ENCODE data around the gene RND2.
A peak's percentile ranks its signal among the peaks of the same experiment; 100 is the strongest.

The RND2 gene

GRCh38 chr17:43020789-43021740, 4.0 kb upstream of the RND2 start:
- H3K36me3 ChIP-seq (ENCODE audit: control insufficient read depth, insufficient read depth, low read length) = peaks cover 22% of the 10 kb centered on the region
- H3K27me3 ChIP-seq (ENCODE audit: control insufficient read depth, insufficient read depth, low read length) = no peaks in the 10 kb centered on the region
- H3K4me1 ChIP-seq (ENCODE audit: control insufficient read depth, insufficient read depth, low read length) = peaks cover 8% of the 10 kb centered on the region
- peak overlapping the region; percentile 90 for H3K9ac ChIP-seq (ENCODE audit: low read depth, low read length)
- H3K9me3 ChIP-seq (ENCODE audit: control insufficient read depth, insufficient read depth, low read length) = no peaks in the 10 kb centered on the region
- H3K4me3 ChIP-seq (ENCODE audit: low read depth, low read length) = peak overlapping the region; percentile 96

- Histone ChIP-seq H3K27me3 (ENCODE audit: control insufficient read depth, insufficient read depth, low read length) (no peaks in the 10 kb centered on the region), H3K9ac (ENCODE audit: low read depth, low read length) (peak within 1 kb of the TSS; percentile 90), H3K9me3 (ENCODE audit: control insufficient read depth, insufficient read depth, low read length) (no peaks in the 10 kb centered on the region), H3K4me1 (ENCODE audit: control insufficient read depth, insufficient read depth, low read length) (peaks cover 9% of the 10 kb centered on the region), H3K36me3 (ENCODE audit: control insufficient read depth, insufficient read depth, low read length) (peaks cover 17% of the 10 kb centered on the region), H3K4me3 (ENCODE audit: low read depth, low read length) (peak within 1 kb of the TSS; percentile 96)
These were observed 3.1 kb upstream of the RND2 start, which contains the start of gene VAT1 for GRCh38 chr17:43021741-43022512. TSS of gene VAT1 (minus strand) at chr17:43022385. CDS start at chr17:43022322, 63 bp downstream.

GRCh38 chr17:43025290-43025657, 243 bp downstream of the RND2 start:
- H3K4me3 ChIP-seq (ENCODE audit: low read depth, low read length) = peak overlapping the region; percentile 69
- H3K9me3 ChIP-seq (ENCODE audit: control insufficient read depth, insufficient read depth, low read length) = no peaks in the 10 kb centered on the region
- no peaks in the 10 kb centered on the region for H3K27me3 ChIP-seq (ENCODE audit: control insufficient read depth, insufficient read depth, low read length)
- H3K9ac ChIP-seq (ENCODE audit: low read depth, low read length) = peak overlapping the region; percentile 1
- H3K36me3 ChIP-seq (ENCODE audit: control insufficient read depth, insufficient read depth, low read length) = peaks cover 19% of the 10 kb centered on the region
- peaks cover 13% of the 10 kb centered on the region for H3K4me1 ChIP-seq (ENCODE audit: control insufficient read depth, insufficient read depth, low read length)

- Histone ChIP-seq H3K27me3 (ENCODE audit: control insufficient read depth, insufficient read depth, low read length) (no peaks in the 10 kb centered on the region), H3K9ac (ENCODE audit: low read depth, low read length) (no peak overlapping the region), H3K36me3 (ENCODE audit: control insufficient read depth, insufficient read depth, low read length) (peaks cover 16% of the 10 kb centered on the region), H3K4me1 (ENCODE audit: control insufficient read depth, insufficient read depth, low read length) (peaks cover 12% of the 10 kb centered on the region), H3K9me3 (ENCODE audit: control insufficient read depth, insufficient read depth, low read length) (no peaks in the 10 kb centered on the region), H3K4me3 (ENCODE audit: low read depth, low read length) (peak overlapping the region; percentile 69)
These were observed 921 bp downstream of the RND2 start for GRCh38 chr17:43025766-43026537.

GRCh38 chr17:43026595-43026994, 1.6 kb downstream of the RND2 start:
- Histone ChIP-seq H3K27me3 (ENCODE audit: control insufficient read depth, insufficient read depth, low read length) (no peaks in the 10 kb centered on the region), H3K9ac (ENCODE audit: low read depth, low read length) (no peak overlapping the region), H3K36me3 (ENCODE audit: control insufficient read depth, insufficient read depth, low read length) (peaks cover 16% of the 10 kb centered on the region), H3K9me3 (ENCODE audit: control insufficient read depth, insufficient read depth, low read length) (no peaks in the 10 kb centered on the region), H3K4me3 (ENCODE audit: low read depth, low read length) (peak overlapping the region; percentile 26), H3K4me1 (ENCODE audit: control insufficient read depth, insufficient read depth, low read length) (peaks cover 16% of the 10 kb centered on the region)

GRCh38 chr17:43027091-43028032, 2.3 kb downstream of the RND2 start:
- H3K9ac ChIP-seq (ENCODE audit: low read depth, low read length) = no peak overlapping the region
- no peaks in the 10 kb centered on the region for H3K27me3 ChIP-seq (ENCODE audit: control insufficient read depth, insufficient read depth, low read length)

GRCh38 chr17:43028221-43028861, 3.3 kb downstream of the RND2 start:
- Histone ChIP-seq H3K36me3 (ENCODE audit: control insufficient read depth, insufficient read depth, low read length) (peaks cover 16% of the 10 kb centered on the region), H3K27me3 (ENCODE audit: control insufficient read depth, insufficient read depth, low read length) (no peaks in the 10 kb centered on the region), H3K9me3 (ENCODE audit: control insufficient read depth, insufficient read depth, low read length) (no peaks in the 10 kb centered on the region), H3K4me1 (ENCODE audit: control insufficient read depth, insufficient read depth, low read length) (peaks cover 19% of the 10 kb centered on the region), H3K4me3 (ENCODE audit: low read depth, low read length) (no peak overlapping the region), H3K9ac (ENCODE audit: low read depth, low read length) (no peak overlapping the region)

More at GRCh38 chr17:43027091-43028032, 2.3 kb downstream of the RND2 start:
- Histone ChIP-seq H3K4me1 (ENCODE audit: control insufficient read depth, insufficient read depth, low read length) (peaks cover 18% of the 10 kb centered on the region), H3K4me3 (ENCODE audit: low read depth, low read length) (peak overlapping the region; percentile 28), H3K36me3 (ENCODE audit: control insufficient read depth, insufficient read depth, low read length) (peaks cover 16% of the 10 kb centered on the region), H3K9me3 (ENCODE audit: control insufficient read depth, insufficient read depth, low read length) (no peaks in the 10 kb centered on the region)

GRCh38 chr17:43030137-43030767, 5.2 kb downstream of the RND2 start:
- Histone ChIP-seq H3K4me1 (ENCODE audit: control insufficient read depth, insufficient read depth, low read length) (peaks cover 32% of the 10 kb centered on the region), H3K27me3 (ENCODE audit: control insufficient read depth, insufficient read depth, low read length) (no peaks in the 10 kb centered on the region), H3K9ac (ENCODE audit: low read depth, low read length) (no peak overlapping the region), H3K36me3 (ENCODE audit: control insufficient read depth, insufficient read depth, low read length) (peaks cover 16% of the 10 kb centered on the region), H3K4me3 (ENCODE audit: low read depth, low read length) (no peak overlapping the region), H3K9me3 (ENCODE audit: control insufficient read depth, insufficient read depth, low read length) (no peaks in the 10 kb centered on the region)

GRCh38 chr17:43031666-43032065, 6.6 kb downstream of the RND2 start:
- H3K4me3 ChIP-seq (ENCODE audit: low read depth, low read length) = no peak overlapping the region
- H3K4me1 ChIP-seq (ENCODE audit: control insufficient read depth, insufficient read depth, low read length) = peaks cover 38% of the 10 kb centered on the region
- no peaks in the 10 kb centered on the region for H3K27me3 ChIP-seq (ENCODE audit: control insufficient read depth, insufficient read depth, low read length)
- peaks cover 16% of the 10 kb centered on the region for H3K36me3 ChIP-seq (ENCODE audit: control insufficient read depth, insufficient read depth, low read length)
- H3K9me3 ChIP-seq (ENCODE audit: control insufficient read depth, insufficient read depth, low read length) = no peaks in the 10 kb centered on the region
- H3K9ac ChIP-seq (ENCODE audit: low read depth, low read length) = no peak overlapping the region
